ENCODE data around the gene ZNF430. TPM values are rescaled to one million over a fixed set of nuclear protein-coding genes. Genes with fewer than 3 reads are reported as not detected.
"Not testable (repeated sequence)": the region's sequence is repeated elsewhere in the genome, so short reads cannot be mapped to it uniquely, and the experiment has no call there.

The ZNF430 gene
- total and polyA plus RNA-seq, 2 of the 8 experiments (the other 6 are each of a cell fraction or from before 2014, with no cell fraction given): 4.1 to 16.1 TPM

DNA sequence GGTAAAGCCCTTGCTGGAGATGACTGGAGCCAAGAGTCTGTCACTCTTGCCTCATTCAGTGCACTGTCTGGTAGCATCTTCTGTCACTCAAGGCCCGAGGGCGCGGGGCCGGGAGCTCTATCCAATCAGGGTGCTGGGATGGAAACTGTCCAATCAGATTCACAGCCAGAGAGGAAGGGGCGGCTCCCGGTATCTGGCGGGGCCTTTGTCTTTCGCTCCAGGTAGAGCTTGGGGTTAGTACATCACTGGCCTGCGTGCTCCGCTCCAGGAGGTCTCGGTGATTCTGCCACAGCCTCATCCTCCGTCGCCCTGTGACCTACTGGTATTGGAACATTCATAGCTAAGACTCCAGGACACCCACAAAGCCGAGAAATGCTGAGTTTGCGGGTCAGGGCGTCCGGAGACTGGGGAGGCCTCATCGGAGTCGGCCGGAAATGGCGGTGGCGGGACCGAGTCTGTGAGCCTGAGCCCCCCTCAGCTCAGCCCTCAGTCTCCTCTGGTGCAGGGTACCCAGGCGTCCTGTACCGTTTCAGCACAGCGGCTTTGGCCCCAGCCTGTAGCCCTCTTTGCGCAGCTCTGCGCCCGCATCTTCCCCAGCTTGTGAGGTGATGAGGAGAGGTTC, 20.6 kb upstream of the ZNF430 start (continued):
- TF ChIP-seq SAP30 (IDR thresholded peaks at IDR 0.05; ENCODE audit: insufficient read depth, insufficient replicate concordance, low read length) (no peak), YY1 (IDR thresholded peaks at IDR 0.05; ENCODE audit: low read depth, low read length) (peak; percentile 37; the same call in 1 of the 2 replicates), TAF1 (IDR thresholded peaks at IDR 0.05; ENCODE audit: low read depth, low read length) (peak; percentile 98), SP1 (IDR thresholded peaks at IDR 0.05; ENCODE audit: low read depth, low read length) (peak; percentile 99), SP4 (IDR thresholded peaks at IDR 0.05; ENCODE audit: low read length) (no peak), SIN3A (conservative IDR thresholded peaks at IDR 0.05 in 1 of 2, IDR thresholded peaks at IDR 0.05 in 1 of 2; ENCODE audit: low read depth in 1 of 2, low read length in 2 of 2) (0 out of 4 replicates have a peak, but pooled peaks have one; percentile 28 to 72), CREB1 (IDR thresholded peaks at IDR 0.05) (peak; percentile 24; the same call in 1 of the 2 replicates), POLR2AphosphoS5 (IDR thresholded peaks at IDR 0.05; ENCODE audit: low read depth, low read length) (peak; percentile 98), CHD2 (IDR thresholded peaks at IDR 0.05; ENCODE audit: low read length) (peak; percentile 93), PHF8 (conservative IDR thresholded peaks at IDR 0.05; ENCODE audit: low read depth, low read length) (peak; percentile 99)
- TF ChIP-seq, protein P1, sequence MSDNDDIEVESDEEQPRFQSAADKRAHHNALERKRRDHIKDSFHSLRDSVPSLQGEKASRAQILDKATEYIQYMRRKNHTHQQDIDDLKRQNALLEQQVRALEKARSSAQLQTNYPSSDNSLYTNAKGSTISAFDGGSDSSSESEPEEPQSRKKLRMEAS (IDR thresholded peaks at IDR 0.05): peak; percentile 57

DNA sequence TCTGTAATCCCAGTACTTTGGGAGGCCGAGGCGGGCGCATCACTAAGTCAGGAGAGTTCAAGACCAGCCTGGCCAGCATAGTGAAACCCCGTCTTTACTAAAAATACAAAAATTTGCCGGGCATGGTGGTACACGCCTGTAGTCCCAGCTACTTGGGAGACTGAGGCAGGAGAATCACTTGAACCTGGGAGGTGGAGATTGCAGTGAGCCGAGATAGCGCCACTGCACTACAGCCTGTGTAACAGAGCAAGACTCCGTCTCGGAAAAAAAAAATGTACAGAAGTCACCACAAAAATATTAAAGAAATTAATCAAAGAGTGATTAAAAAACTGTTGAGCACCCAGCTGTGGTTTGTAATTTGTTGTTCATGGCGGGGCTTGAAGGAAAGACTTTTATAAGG, 781 bp downstream of the ZNF430 start:
- H3K27ac ChIP-seq (ENCODE audit: low read depth, low read length); H4K8ac ChIP-seq (ENCODE audit: extremely low read depth, insufficient read depth, low read length); H3K27me3 ChIP-seq (replicated peaks in 1 of 4; ENCODE audit: control insufficient read depth in 3 of 4, extremely low read depth in 1 of 4, insufficient read depth in 3 of 4, low read length in 3 of 4); H2AFZ ChIP-seq (ENCODE audit: low read length); H3K56ac ChIP-seq (replicated peaks; ENCODE audit: insufficient read length, low read depth, low read length); H3K23ac ChIP-seq (ENCODE audit: insufficient read length); H4K91ac ChIP-seq (replicated peaks; ENCODE audit: insufficient read length, low read length); H3K18ac ChIP-seq (ENCODE audit: extremely low read depth, low read length); H3K9me3 ChIP-seq (ENCODE audit: insufficient read depth in 2 of 2, low read depth in 1 of 2, low read length in 1 of 2); H4K5ac ChIP-seq (ENCODE audit: insufficient read length, low read depth, low read length); FAIRE-seq; H3K79me1 ChIP-seq (ENCODE audit: low read depth, low read length); H2BK15ac ChIP-seq (ENCODE audit: low read length); H3K4me1 ChIP-seq (replicated peaks in 1 of 4; ENCODE audit: control insufficient read depth in 3 of 4, insufficient read depth in 4 of 4, low read length in 3 of 4); H2AK5ac ChIP-seq (ENCODE audit: low read depth, low read length); H2BK5ac ChIP-seq (ENCODE audit: low read depth, low read length); H3K4ac ChIP-seq (replicated peaks; ENCODE audit: insufficient read length, low read depth, low read length); CTCF ChIA-PET (ENCODE audit: partially characterized antibody); DNase-seq (ENCODE audit: low read depth in 1 of 2, low spot score in 2 of 2); H3K14ac ChIP-seq (ENCODE audit: insufficient read length); H2BK20ac ChIP-seq (ENCODE audit: low read length); H3K23me2 ChIP-seq (ENCODE audit: low read depth, low read length); H4K20me1 ChIP-seq (replicated peaks in 1 of 2; ENCODE audit: control insufficient read depth in 1 of 2, insufficient read depth in 2 of 2, low read length in 2 of 2); H2BK12ac ChIP-seq (ENCODE audit: low read depth, low read length); H2BK120ac ChIP-seq (replicated peaks; ENCODE audit: low read depth, low read length): not testable (repeated sequence)
- Histone ChIP-seq H3K79me2 (ENCODE audit: control insufficient read depth in 1 of 2, insufficient read depth in 2 of 2, low read length in 2 of 2) (peaks cover 0 to 27% of the 10 kb centered on the region in 2 experiments; a peak in 2 of 4 replicates), H3K4me2 (ENCODE audit: insufficient read depth in 1 of 2, low read depth in 2 of 2, low read length in 2 of 2) (peak overlapping the region; percentile 46 to 70), H3K9ac (replicated peaks in 1 of 4; ENCODE audit: extremely low read depth in 1 of 4, low read depth in 3 of 4, low read length in 3 of 4) (peak overlapping the region; percentile 43 to 78 (median 72)), H3K4me3 (ENCODE audit: extremely low read depth in 1 of 4, insufficient read depth in 2 of 4, low read depth in 3 of 4, low read length in 4 of 4) (peak overlapping the region; percentile 59 to 96 (median 90)), H3K36me3 (ENCODE audit: control insufficient read depth in 2 of 4, insufficient read depth in 4 of 4, low read length in 3 of 4) (peaks cover 0 to 20% (median 5%) of the 10 kb centered on the region in 4 experiments; a peak in 4 of 8 replicates)
- 36% methylated on average over 11 of the region's 11 CpGs; no CpG with 5 or more reads in 1 of the 2 experiments for WGBS, 2 experiments (ENCODE audit: extremely low coverage in 1 of 2, insufficient coverage in 1 of 2, insufficient read length in 1 of 2, insufficient replicate concordance in 2 of 2, low coverage in 1 of 2, low lambda C conversion rate in 2 of 2, missing lambda C conversion rate in 1 of 2)
- POLR2A ChIA-PET (ENCODE audit: partially characterized antibody): interaction anchor here (0.8 to 2.0 kb wide), 5 partner anchors 10 to 762 kb away, joined by 3 to 13 read pairs (median 4); partner anchors contain the start of gene ZNF714
